ENCODE measurements around the gene HCFC1R1. TPM values are rescaled to one million over a fixed set of nuclear protein-coding genes. Genes with fewer than 3 reads are reported as not detected.

The HCFC1R1 gene
- total RNA-seq, 1 donor from 2014 or later = 30.3 TPM

- peaks cover 32% of the 10 kb centered on the region for H3K4me1 Mint-ChIP-seq (ENCODE audit: low read depth)
- DNase-seq (ENCODE audit: low spot score) = no peak
- H3K27ac Mint-ChIP-seq = peak overlapping the region; percentile 68
- H3K4me3 Mint-ChIP-seq (ENCODE audit: low read depth) = peak overlapping the region; percentile 88
- peaks cover 3% of the 10 kb centered on the region for H3K36me3 Mint-ChIP-seq (ENCODE audit: low read depth)
- intact Hi-C loops (cut with micrococcal nuclease) = loop anchor here (1.0 to 10.0 kb wide), 3 partner anchors 16 to 105 kb away; partner anchors contain the start of gene PKMYT1
- no peaks in the 10 kb centered on the region for H3K9me3 Mint-ChIP-seq
- peaks cover 16% of the 10 kb centered on the region for H3K27me3 Mint-ChIP-seq (ENCODE audit: low read depth)
Observed at GRCh38 chr16:3019594-3020246, 4.0 kb downstream of the HCFC1R1 start.

- Mint-ChIP-seq H3K4me1 (ENCODE audit: low read depth) (peaks cover 24% of the 10 kb centered on the region), H3K27me3 (ENCODE audit: low read depth) (peaks cover 21% of the 10 kb centered on the region), H3K27ac (no peak within 1 kb of the TSS), H3K9me3 (no peaks in the 10 kb centered on the region), H3K4me3 (ENCODE audit: low read depth) (no peak within 1 kb of the TSS), H3K36me3 (ENCODE audit: low read depth) (no peaks in the 10 kb centered on the region)
- intact Hi-C loops (cut with micrococcal nuclease) = no loop called here
- DNase-seq (ENCODE audit: low spot score) = no peak
Observed at GRCh38 chr16:3017794-3018506, 5.8 kb downstream of the HCFC1R1 start, which contains the start of gene CLDN6. CLDN6 (minus strand) TSS chr16:3018183; CDS start chr16:3016021, 2,162 bp downstream.

- Mint-ChIP-seq H3K9me3 (no peaks in the 10 kb centered on the region), H3K27ac (no peak overlapping the region), H3K36me3 (ENCODE audit: low read depth) (no peaks in the 10 kb centered on the region), H3K27me3 (ENCODE audit: low read depth) (peaks cover 24% of the 10 kb centered on the region), H3K4me1 (ENCODE audit: low read depth) (peaks cover 18% of the 10 kb centered on the region), H3K4me3 (ENCODE audit: low read depth) (no peak overlapping the region)
- intact Hi-C loops (cut with micrococcal nuclease) = no loop called here
- DNase-seq (ENCODE audit: low spot score) = no peak
Observed at GRCh38 chr16:3017344-3017743, 6.4 kb downstream of the HCFC1R1 start.

GRCh38 chr16:3015865-3016521 lies 7.7 kb downstream of the HCFC1R1 start:
- no peak overlapping the region for H3K27ac Mint-ChIP-seq
- no peaks in the 10 kb centered on the region for H3K36me3 Mint-ChIP-seq (ENCODE audit: low read depth)
- H3K4me1 Mint-ChIP-seq (ENCODE audit: low read depth) = peaks cover 5% of the 10 kb centered on the region
- no peak for DNase-seq (ENCODE audit: low spot score)
- intact Hi-C loops (cut with micrococcal nuclease) = no loop called here
- no peaks in the 10 kb centered on the region for H3K9me3 Mint-ChIP-seq
- H3K4me3 Mint-ChIP-seq (ENCODE audit: low read depth) = no peak overlapping the region
- peaks cover 24% of the 10 kb centered on the region for H3K27me3 Mint-ChIP-seq (ENCODE audit: low read depth)

GRCh38 chr16:3014971-3015370 lies 8.8 kb downstream of the HCFC1R1 start:
- H3K4me3 Mint-ChIP-seq (ENCODE audit: low read depth) = no peak overlapping the region
- H3K27ac Mint-ChIP-seq = no peak overlapping the region
- no peaks in the 10 kb centered on the region for H3K9me3 Mint-ChIP-seq
- peaks cover 4% of the 10 kb centered on the region for H3K4me1 Mint-ChIP-seq (ENCODE audit: low read depth)
- intact Hi-C loops (cut with micrococcal nuclease) = no loop called here
- no peaks in the 10 kb centered on the region for H3K36me3 Mint-ChIP-seq (ENCODE audit: low read depth)
- no peak for DNase-seq (ENCODE audit: low spot score)
- H3K27me3 Mint-ChIP-seq (ENCODE audit: low read depth) = peaks cover 23% of the 10 kb centered on the region

GRCh38 chr16:3013998-3014690 lies 9.6 kb downstream of the HCFC1R1 start:
- Mint-ChIP-seq H3K27ac (no peak overlapping the region), H3K27me3 (ENCODE audit: low read depth) (peaks cover 22% of the 10 kb centered on the region), H3K4me1 (ENCODE audit: low read depth) (no peaks in the 10 kb centered on the region), H3K9me3 (no peaks in the 10 kb centered on the region), H3K4me3 (ENCODE audit: low read depth) (no peak overlapping the region), H3K36me3 (ENCODE audit: low read depth) (no peaks in the 10 kb centered on the region)
- intact Hi-C loops (cut with micrococcal nuclease) = no loop called here
- no peak for DNase-seq (ENCODE audit: low spot score)

GRCh38 chr16:3013491-3013951 lies 10.2 kb downstream of the HCFC1R1 start:
- H3K27me3 Mint-ChIP-seq (ENCODE audit: low read depth) = peaks cover 19% of the 10 kb centered on the region
- no peaks in the 10 kb centered on the region for H3K36me3 Mint-ChIP-seq (ENCODE audit: low read depth)
- H3K4me1 Mint-ChIP-seq (ENCODE audit: low read depth) = peaks cover 3% of the 10 kb centered on the region
- no peak overlapping the region for H3K4me3 Mint-ChIP-seq (ENCODE audit: low read depth)
- intact Hi-C loops (cut with micrococcal nuclease) = no loop called here
- H3K9me3 Mint-ChIP-seq = no peaks in the 10 kb centered on the region
- no peak for DNase-seq (ENCODE audit: low spot score)
- H3K27ac Mint-ChIP-seq = no peak overlapping the region

GRCh38 chr16:3012828-3013420 lies 10.8 kb downstream of the HCFC1R1 start, which contains the start of gene CLDN9:
CLDN9 (plus strand) TSS chr16:3012923; CDS start chr16:3013363, 440 bp downstream.
- no peak for DNase-seq (ENCODE audit: low spot score)

GRCh38 chr16:3012246-3012645 lies 11.5 kb downstream of the HCFC1R1 start:
- intact Hi-C loops (cut with micrococcal nuclease) = no loop called here
- no peaks in the 10 kb centered on the region for H3K9me3 Mint-ChIP-seq
- H3K36me3 Mint-ChIP-seq (ENCODE audit: low read depth) = no peaks in the 10 kb centered on the region
- peaks cover 16% of the 10 kb centered on the region for H3K4me1 Mint-ChIP-seq (ENCODE audit: low read depth)
- no peak overlapping the region for H3K4me3 Mint-ChIP-seq (ENCODE audit: low read depth)
- DNase-seq (ENCODE audit: low spot score) = no peak
- no peak overlapping the region for H3K27ac Mint-ChIP-seq
- H3K27me3 Mint-ChIP-seq (ENCODE audit: low read depth) = peaks cover 14% of the 10 kb centered on the region

More at GRCh38 chr16:3012828-3013420, 10.8 kb downstream of the HCFC1R1 start, which contains the start of gene CLDN9:
- Mint-ChIP-seq H3K4me3 (ENCODE audit: low read depth) (no peak within 1 kb of the TSS), H3K4me1 (ENCODE audit: low read depth) (peaks cover 9% of the 10 kb centered on the region), H3K36me3 (ENCODE audit: low read depth) (no peaks in the 10 kb centered on the region), H3K27ac (no peak within 1 kb of the TSS), H3K27me3 (ENCODE audit: low read depth) (peaks cover 15% of the 10 kb centered on the region), H3K9me3 (no peaks in the 10 kb centered on the region)
- intact Hi-C loops (cut with micrococcal nuclease) = no loop called here

GRCh38 chr16:3010510-3010909 lies 13.2 kb downstream of the HCFC1R1 start:
- Mint-ChIP-seq H3K4me3 (ENCODE audit: low read depth) (no peak overlapping the region), H3K27ac (no peak overlapping the region), H3K9me3 (no peaks in the 10 kb centered on the region), H3K4me1 (ENCODE audit: low read depth) (peaks cover 23% of the 10 kb centered on the region), H3K27me3 (ENCODE audit: low read depth) (peaks cover 11% of the 10 kb centered on the region), H3K36me3 (ENCODE audit: low read depth) (no peaks in the 10 kb centered on the region)
- no peak for DNase-seq (ENCODE audit: low spot score)
- intact Hi-C loops (cut with micrococcal nuclease) = no loop called here

- peaks cover 11% of the 10 kb centered on the region for H3K27me3 Mint-ChIP-seq (ENCODE audit: low read depth)
- peaks cover 25% of the 10 kb centered on the region for H3K4me1 Mint-ChIP-seq (ENCODE audit: low read depth)
- H3K4me3 Mint-ChIP-seq (ENCODE audit: low read depth) = no peak overlapping the region
- intact Hi-C loops (cut with micrococcal nuclease) = no loop called here
- DNase-seq (ENCODE audit: low spot score) = no peak
- no peaks in the 10 kb centered on the region for H3K36me3 Mint-ChIP-seq (ENCODE audit: low read depth)
- H3K9me3 Mint-ChIP-seq = no peaks in the 10 kb centered on the region
- H3K27ac Mint-ChIP-seq = no peak overlapping the region
Observed at GRCh38 chr16:3009568-3010390, 14.0 kb downstream of the HCFC1R1 start.

All from activated T-helper 2 cell treated with anti-CD3 and anti-CD28 coated beads, Interferon-gamma antibody, Interleukin-2, Interleukin-4, amounts not matched to agents 10 μg/mL and 5 μg/mL and 100 μg/mL, durations not matched to agents 14 hours and 24 hours and 36 hours (primary cell).